Stimulated activated CD4-positive, alpha-beta T cell treated with anti-CD3 and anti-CD28 coated beads, TNF-alpha, amount 100 ng/mL, for 4 hours (primary cell): ENCODE measurements around the gene PLXNA4.
"Not testable (repeated sequence)": the region's sequence is repeated elsewhere in the genome, so short reads cannot be mapped to it uniquely, and the experiment has no call there.

Experiments
- DNase-seq, 3 experiments: peaks; one replicate each; pipeline ENCODE4 v3.0.0-alpha.2; 2020; ENCODE audit warnings: low read depth in 3 of 3

The PLXNA4 gene, protein sequence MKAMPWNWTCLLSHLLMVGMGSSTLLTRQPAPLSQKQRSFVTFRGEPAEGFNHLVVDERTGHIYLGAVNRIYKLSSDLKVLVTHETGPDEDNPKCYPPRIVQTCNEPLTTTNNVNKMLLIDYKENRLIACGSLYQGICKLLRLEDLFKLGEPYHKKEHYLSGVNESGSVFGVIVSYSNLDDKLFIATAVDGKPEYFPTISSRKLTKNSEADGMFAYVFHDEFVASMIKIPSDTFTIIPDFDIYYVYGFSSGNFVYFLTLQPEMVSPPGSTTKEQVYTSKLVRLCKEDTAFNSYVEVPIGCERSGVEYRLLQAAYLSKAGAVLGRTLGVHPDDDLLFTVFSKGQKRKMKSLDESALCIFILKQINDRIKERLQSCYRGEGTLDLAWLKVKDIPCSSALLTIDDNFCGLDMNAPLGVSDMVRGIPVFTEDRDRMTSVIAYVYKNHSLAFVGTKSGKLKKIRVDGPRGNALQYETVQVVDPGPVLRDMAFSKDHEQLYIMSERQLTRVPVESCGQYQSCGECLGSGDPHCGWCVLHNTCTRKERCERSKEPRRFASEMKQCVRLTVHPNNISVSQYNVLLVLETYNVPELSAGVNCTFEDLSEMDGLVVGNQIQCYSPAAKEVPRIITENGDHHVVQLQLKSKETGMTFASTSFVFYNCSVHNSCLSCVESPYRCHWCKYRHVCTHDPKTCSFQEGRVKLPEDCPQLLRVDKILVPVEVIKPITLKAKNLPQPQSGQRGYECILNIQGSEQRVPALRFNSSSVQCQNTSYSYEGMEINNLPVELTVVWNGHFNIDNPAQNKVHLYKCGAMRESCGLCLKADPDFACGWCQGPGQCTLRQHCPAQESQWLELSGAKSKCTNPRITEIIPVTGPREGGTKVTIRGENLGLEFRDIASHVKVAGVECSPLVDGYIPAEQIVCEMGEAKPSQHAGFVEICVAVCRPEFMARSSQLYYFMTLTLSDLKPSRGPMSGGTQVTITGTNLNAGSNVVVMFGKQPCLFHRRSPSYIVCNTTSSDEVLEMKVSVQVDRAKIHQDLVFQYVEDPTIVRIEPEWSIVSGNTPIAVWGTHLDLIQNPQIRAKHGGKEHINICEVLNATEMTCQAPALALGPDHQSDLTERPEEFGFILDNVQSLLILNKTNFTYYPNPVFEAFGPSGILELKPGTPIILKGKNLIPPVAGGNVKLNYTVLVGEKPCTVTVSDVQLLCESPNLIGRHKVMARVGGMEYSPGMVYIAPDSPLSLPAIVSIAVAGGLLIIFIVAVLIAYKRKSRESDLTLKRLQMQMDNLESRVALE (N-terminal part only)

GRCh38 chr7:132575982-132576720, at the start of gene PLXNA4:
PLXNA4 (minus strand) TSS chr7:132576470; CDS start chr7:132508693, 67,777 bp downstream.
- no peak for DNase-seq

DNA sequence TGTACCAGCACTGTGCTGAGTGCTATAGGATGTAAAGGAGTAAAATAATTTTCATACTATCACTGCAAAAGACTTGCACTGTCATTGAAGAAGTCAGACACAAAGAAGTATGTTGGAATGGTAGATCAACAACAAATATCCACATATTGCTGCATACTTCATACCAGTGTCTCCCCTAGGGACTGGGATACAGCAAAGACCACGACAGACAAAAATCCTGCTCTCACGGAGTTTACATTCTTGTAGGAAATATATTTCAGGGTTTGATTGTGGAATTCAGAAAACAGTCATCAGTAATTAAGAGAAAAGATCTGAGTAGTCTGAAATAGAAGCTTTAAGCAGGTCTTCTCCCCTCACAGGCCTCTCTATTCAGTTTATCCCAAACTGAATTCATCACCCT, 49.4 kb upstream of the PLXNA4 start:
- DNase-seq = no peak

- DNase-seq = no peak
Measured at GRCh38 chr7:132622081-132622480, 45.8 kb upstream of the PLXNA4 start.

- DNase-seq = no peak
Measured at GRCh38 chr7:132619967-132620366, 43.7 kb upstream of the PLXNA4 start.

- no peak for DNase-seq
Measured at GRCh38 chr7:132618956-132619305, 42.7 kb upstream of the PLXNA4 start.

- DNase-seq = no peak
Measured at GRCh38 chr7:132618271-132618955, 42.1 kb upstream of the PLXNA4 start.

DNA sequence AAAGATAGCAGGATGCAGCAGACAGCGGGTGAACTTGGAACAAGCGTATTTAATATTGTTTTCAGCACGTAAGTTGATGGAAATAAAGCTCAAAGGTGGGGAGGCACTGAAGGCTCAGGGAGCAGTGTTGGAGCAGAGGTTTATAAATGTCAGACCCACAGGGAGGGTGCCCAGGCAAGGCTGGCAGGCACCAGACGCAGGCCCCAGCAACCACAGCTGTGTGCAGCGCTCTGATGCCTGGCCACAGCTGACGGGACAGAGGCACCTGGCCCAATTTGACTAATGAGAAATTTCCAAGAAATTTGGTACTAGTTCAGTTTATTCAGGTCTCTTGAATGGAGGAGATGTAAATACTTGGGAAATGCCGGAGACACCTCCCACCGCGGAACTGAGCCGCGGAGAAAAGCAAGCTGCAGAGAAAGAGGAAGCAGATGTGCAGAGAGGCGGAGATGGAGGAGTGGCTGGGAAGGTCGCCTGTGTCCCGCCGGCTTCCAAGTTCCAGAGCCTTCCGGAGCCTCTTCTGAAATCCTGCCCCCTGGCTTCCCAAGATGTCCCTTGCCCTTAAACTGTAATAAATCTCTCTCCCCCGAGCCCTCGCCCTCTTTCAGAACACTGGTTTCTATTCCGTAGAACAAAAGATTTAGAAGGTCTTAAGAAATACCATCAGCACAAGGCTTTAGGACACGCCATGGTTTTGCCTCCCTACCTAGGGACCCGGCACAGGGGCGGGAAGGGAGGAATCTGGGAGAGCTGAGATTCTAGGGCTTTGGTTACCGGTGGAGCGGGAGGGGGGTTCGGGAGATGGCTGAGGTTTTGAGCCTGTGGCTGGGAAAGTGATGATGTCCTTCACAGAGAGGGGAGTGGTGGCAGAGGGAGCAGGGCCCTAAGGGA, 38.4 kb upstream of the PLXNA4 start:
- no peak for DNase-seq

DNA sequence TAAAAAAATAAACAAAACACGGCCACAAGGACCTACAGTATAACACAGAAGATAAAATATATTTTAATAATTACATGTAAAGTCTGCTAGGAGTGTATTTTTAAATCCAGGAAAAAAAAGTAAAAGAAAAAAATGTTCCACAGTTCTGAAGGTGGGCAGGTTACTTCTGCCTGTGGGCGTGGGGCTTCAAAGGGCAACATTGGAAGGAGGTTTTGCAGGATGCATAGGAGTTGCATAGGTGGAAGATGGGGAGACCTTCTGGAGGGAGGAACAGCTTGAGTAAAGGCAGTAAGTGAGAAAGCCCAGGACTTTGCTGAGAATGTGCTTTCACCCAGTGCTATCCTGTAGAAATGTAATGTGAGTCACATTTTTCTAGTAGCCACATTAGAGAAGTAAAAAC, 37.5 kb upstream of the PLXNA4 start:
- DNase-seq = no peak

DNA sequence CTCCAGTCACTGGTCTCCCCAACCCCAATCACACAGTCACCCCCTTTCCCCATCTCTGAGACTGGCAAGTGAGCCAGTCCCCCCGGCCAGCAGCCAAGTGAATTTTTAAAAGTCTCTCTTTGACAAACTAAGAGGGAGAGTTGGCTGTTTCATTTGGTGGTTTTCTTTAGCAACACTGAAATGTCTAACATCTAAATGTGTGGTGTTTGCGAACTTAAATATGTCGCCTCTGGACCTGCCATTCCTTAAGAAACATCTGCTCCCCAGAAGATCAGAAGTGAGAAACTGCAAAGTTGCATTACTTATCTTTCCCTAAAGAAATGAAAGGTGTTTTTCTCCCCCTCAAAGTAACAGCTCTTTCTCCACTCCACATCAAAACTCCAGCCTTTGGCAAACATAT, 34.7 kb upstream of the PLXNA4 start:
- no peak for DNase-seq

- no peak for DNase-seq
Measured at GRCh38 chr7:132609906-132610520, 33.7 kb upstream of the PLXNA4 start.

DNA sequence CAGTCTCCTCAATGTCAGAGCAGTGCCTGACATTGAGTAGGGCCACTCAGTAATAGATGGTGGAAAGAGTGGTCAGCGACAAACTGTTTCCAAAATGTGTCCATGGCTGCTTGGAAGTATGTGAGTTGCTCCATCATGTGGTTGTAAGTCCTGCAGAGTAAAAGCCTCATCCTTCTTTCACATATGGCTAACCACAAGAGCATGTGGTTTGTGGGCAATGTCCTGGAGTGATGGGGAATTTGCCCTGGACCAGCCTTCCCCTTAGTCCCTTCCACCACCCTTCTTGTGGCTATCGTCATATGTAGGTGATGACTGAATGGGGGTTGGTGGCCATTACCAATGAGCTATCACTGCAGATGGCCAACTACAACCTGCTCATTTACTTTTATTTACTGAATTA, 33.0 kb upstream of the PLXNA4 start:
- DNase-seq = no peak

DNA sequence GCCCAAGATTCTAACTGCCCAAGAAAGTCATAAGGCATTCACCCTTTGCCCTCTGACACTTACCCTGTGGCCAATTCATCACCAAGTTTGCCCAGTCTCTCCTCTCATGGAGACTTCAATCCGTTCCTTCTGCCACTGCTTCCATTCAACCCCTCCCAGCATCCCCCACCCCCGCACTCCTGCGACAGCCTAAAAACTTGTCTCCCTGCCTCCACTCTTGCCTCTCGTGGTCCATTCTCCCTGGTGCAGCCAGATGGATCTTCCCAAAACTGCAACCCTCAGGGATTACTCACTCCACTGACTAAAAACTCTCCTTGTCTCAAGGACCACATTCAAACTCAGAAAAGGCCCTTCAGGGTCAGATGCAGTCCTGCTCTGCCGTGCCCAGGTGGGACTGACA, 32.3 kb upstream of the PLXNA4 start:
- no peak for DNase-seq

- DNase-seq = no peak
Measured at GRCh38 chr7:132607656-132608055, 31.4 kb upstream of the PLXNA4 start.

GRCh38 chr7:132604121-132604520, 27.9 kb upstream of the PLXNA4 start:
- no peak for DNase-seq

GRCh38 chr7:132603220-132603833, 27.1 kb upstream of the PLXNA4 start:
- DNase-seq = no peak

DNA sequence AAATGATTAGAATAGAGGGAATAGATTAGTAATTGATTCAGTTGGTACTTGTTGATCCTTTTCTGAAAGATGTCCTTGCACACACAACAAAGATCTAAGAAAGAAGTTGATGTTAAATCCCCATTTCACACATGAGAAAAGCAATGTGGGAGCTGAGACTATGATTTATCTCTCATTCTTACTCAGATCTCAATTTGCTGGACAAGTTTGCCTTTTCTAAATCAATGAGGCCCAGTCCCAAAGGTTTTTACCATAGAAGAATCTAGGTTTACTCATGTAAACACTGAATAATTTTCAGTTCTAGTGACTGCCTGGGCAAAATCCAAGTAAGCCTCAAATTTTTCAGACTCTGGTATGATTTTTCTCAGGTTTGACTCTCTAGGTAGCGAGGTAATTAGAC, 25.5 kb upstream of the PLXNA4 start:
- DNase-seq = no peak

DNA sequence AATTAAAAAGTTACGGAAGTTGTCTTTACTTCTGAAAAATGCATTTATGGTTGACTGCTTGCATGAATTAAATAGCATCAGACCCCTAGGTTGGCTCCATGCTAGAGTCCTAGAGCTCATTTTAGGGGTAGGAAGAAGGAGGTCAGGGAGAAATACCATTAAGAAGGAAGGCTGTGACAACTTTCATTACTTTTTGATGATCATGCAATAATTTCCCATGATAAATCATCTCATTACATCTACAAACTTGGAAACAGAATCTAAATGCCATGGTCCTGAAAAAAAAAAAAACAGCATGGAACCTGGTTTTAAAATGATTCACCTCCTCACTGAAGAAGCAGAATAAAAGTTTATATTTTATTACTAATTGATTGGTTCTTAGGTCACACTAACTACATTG, 20.3 kb upstream of the PLXNA4 start:
- DNase-seq = no peak

GRCh38 chr7:132594741-132595140, 18.5 kb upstream of the PLXNA4 start:
- not testable (repeated sequence) for DNase-seq

GRCh38 chr7:132592936-132593335, 16.7 kb upstream of the PLXNA4 start:
- no peak for DNase-seq
